Left ventricle myocardium inferior (tissue), 1 donor: Measurements from ENCODE around the gene MFSD1. TPM values are rescaled to one million over a fixed set of nuclear protein-coding genes. Genes with fewer than 3 reads are reported as not detected.

Experiments used
- DNase-seq: peaks from one replicate; pipeline ENCODE4 v3.0.0-alpha.2; 2020
- H3K27ac ChIP-seq: fragments of 200-600 bp; replicated peaks from 2 replicates; pipeline ENCODE4 v1.8.0; 2021
- H3K27me3 ChIP-seq: fragments of 200-600 bp; 2 replicates; pipeline ENCODE4 v1.8.0; 2021; ENCODE audit warnings: low read depth
- H3K36me3 ChIP-seq: fragments of 200-600 bp; 2 replicates; pipeline ENCODE4 v1.8.0; 2021
- H3K4me1 ChIP-seq: fragments of 200-600 bp; 2 replicates; pipeline ENCODE4 v1.8.0; 2021
- H3K4me3 ChIP-seq: fragments of 200-600 bp; 2 replicates; pipeline ENCODE4 v1.8.0; 2021; ENCODE audit warnings: mild to moderate bottlenecking, moderate library complexity
- H3K9me3 ChIP-seq: fragments of 200-600 bp; replicated peaks from 2 replicates; pipeline ENCODE4 v1.8.0; 2021
- intact Hi-C: fragments of 100-400 bp; cut with micrococcal nuclease; formaldehyde crosslinking; loops from one replicate; pipeline ENCODE4 v1.11.0; 2022
- total RNA-seq: library from RNA; stranded (reverse); fragmentation: NEBNext Ultra II Directional; extraction: Animal tissue kit (Norgen Biotek cat#: 25700); gene quantifications from one replicate; pipeline ENCODE4 v1.2.1, GENCODE V29; 2021
- TF ChIP-seq, protein P1 (sequence below): fragments of 200-600 bp; IDR thresholded peaks from 2 replicates; pipeline ENCODE4 v1.8.0; 2021; ENCODE audit warnings: antibody characterized with exemption, mild to moderate bottlenecking, borderline replicate concordance
- donor health status: DM: no; HTN: yes; CAD: no; lungs with severe emphysema.

MFSD1 gene
- total RNA-seq, 1 donor from 2014 or later, result 26.2 TPM

GRCh38 chr3:158763421-158763820, 38.4 kb upstream of the MFSD1 start:
- Histone ChIP-seq H3K9me3 (no peaks in the 10 kb centered on the region), H3K27me3 (no peaks in the 10 kb centered on the region), H3K27ac (peak overlapping the region; percentile 55), H3K36me3 (no peaks in the 10 kb centered on the region), H3K4me3 (no peak overlapping the region), H3K4me1 (peaks cover 39% of the 10 kb centered on the region)
- TF ChIP-seq, protein P1, sequence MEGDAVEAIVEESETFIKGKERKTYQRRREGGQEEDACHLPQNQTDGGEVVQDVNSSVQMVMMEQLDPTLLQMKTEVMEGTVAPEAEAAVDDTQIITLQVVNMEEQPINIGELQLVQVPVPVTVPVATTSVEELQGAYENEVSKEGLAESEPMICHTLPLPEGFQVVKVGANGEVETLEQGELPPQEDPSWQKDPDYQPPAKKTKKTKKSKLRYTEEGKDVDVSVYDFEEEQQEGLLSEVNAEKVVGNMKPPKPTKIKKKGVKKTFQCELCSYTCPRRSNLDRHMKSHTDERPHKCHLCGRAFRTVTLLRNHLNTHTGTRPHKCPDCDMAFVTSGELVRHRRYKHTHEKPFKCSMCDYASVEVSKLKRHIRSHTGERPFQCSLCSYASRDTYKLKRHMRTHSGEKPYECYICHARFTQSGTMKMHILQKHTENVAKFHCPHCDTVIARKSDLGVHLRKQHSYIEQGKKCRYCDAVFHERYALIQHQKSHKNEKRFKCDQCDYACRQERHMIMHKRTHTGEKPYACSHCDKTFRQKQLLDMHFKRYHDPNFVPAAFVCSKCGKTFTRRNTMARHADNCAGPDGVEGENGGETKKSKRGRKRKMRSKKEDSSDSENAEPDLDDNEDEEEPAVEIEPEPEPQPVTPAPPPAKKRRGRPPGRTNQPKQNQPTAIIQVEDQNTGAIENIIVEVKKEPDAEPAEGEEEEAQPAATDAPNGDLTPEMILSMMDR, result no peak
- intact Hi-C loops, result no loop called here
- no peak for DNase-seq

- Histone ChIP-seq H3K4me3 (no peak overlapping the region), H3K36me3 (no peaks in the 10 kb centered on the region), H3K4me1 (peaks cover 61% of the 10 kb centered on the region), H3K27me3 (no peaks in the 10 kb centered on the region), H3K27ac (no peak overlapping the region), H3K9me3 (no peaks in the 10 kb centered on the region)
- intact Hi-C loops, result no loop called here
- DNase-seq, result no peak
- TF ChIP-seq, protein P1, result no peak
Observed at GRCh38 chr3:158765518-158766205, 36.2 kb upstream of the MFSD1 start.

- no peaks in the 10 kb centered on the region for H3K27me3 ChIP-seq
- intact Hi-C loops, result no loop called here
- H3K36me3 ChIP-seq, result no peaks in the 10 kb centered on the region
- H3K4me1 ChIP-seq, result peaks cover 68% of the 10 kb centered on the region
- H3K4me3 ChIP-seq, result no peak overlapping the region
- H3K9me3 ChIP-seq, result no peaks in the 10 kb centered on the region
- no peak for DNase-seq
- H3K27ac ChIP-seq, result no peak overlapping the region
- TF ChIP-seq, protein P1, result no peak
Observed at GRCh38 chr3:158766364-158766763, 35.5 kb upstream of the MFSD1 start.

- H3K27ac ChIP-seq, result peak overlapping the region; percentile 81
Observed at GRCh38 chr3:158768361-158768787, 33.5 kb upstream of the MFSD1 start.

GRCh38 chr3:158768881-158769543, 32.8 kb upstream of the MFSD1 start:
- TF ChIP-seq, protein P1, result no peak
- Histone ChIP-seq H3K27ac (peak overlapping the region; percentile 81), H3K9me3 (no peaks in the 10 kb centered on the region), H3K4me1 (peaks cover 69% of the 10 kb centered on the region), H3K27me3 (no peaks in the 10 kb centered on the region), H3K4me3 (peak overlapping the region; percentile 18), H3K36me3 (no peaks in the 10 kb centered on the region)
- no peak for DNase-seq
- intact Hi-C loops, result no loop called here

More at GRCh38 chr3:158768361-158768787, 33.5 kb upstream of the MFSD1 start:
- intact Hi-C loops, result no loop called here
- Histone ChIP-seq H3K9me3 (no peaks in the 10 kb centered on the region), H3K4me3 (peak overlapping the region; percentile 18), H3K4me1 (peaks cover 70% of the 10 kb centered on the region), H3K27me3 (no peaks in the 10 kb centered on the region), H3K36me3 (no peaks in the 10 kb centered on the region)
- peak; percentile 76 for DNase-seq
- TF ChIP-seq, protein P1, result no peak
